Stimulated activated naive CD8-positive, alpha-beta T cell treated with anti-CD3 and anti-CD28 coated beads, Interleukin-15, Interleukin-2, amounts not matched to agents 100 ng/mL and 50 ng/mL, for 24 hours (primary cell): ENCODE measurements around the gene TRPM8.

Experiments used
- H3K27ac Mint-ChIP-seq: one replicate; pipeline ENCODE4 v1.8.0; 2021; ENCODE audit warnings: mild to moderate bottlenecking, mixed read lengths
- H3K27me3 Mint-ChIP-seq: one replicate; pipeline ENCODE4 v1.8.0; 2021; ENCODE audit warnings: mixed read lengths
- H3K36me3 Mint-ChIP-seq: one replicate; pipeline ENCODE4 v1.8.0; 2021; ENCODE audit warnings: low read depth, mixed read lengths
- H3K4me1 Mint-ChIP-seq: one replicate; pipeline ENCODE4 v1.8.0; 2021; ENCODE audit warnings: low read depth, mixed read lengths
- H3K4me3 Mint-ChIP-seq: one replicate; pipeline ENCODE4 v1.8.0; 2021; ENCODE audit warnings: mild to moderate bottlenecking, mixed read lengths
- H3K9me3 Mint-ChIP-seq: one replicate; pipeline ENCODE4 v1.8.0; 2021; ENCODE audit warnings: mixed read lengths

Gene TRPM8

GRCh38 chr2:233976690-233977294 lies 59.6 kb downstream of the TRPM8 start:
- Mint-ChIP-seq H3K27me3 (no peaks in the 10 kb centered on the region), H3K36me3 (no peaks in the 10 kb centered on the region), H3K27ac (no peak overlapping the region), H3K4me3 (no peak overlapping the region), H3K4me1 (peaks cover 27% of the 10 kb centered on the region), H3K9me3 (no peaks in the 10 kb centered on the region)

GRCh38 chr2:233977296-233977837 lies 60.2 kb downstream of the TRPM8 start:
- no peak overlapping the region for H3K27ac Mint-ChIP-seq
- peaks cover 27% of the 10 kb centered on the region for H3K4me1 Mint-ChIP-seq
- H3K9me3 Mint-ChIP-seq, result no peaks in the 10 kb centered on the region
- H3K36me3 Mint-ChIP-seq, result no peaks in the 10 kb centered on the region
- H3K4me3 Mint-ChIP-seq, result no peak overlapping the region
- H3K27me3 Mint-ChIP-seq, result no peaks in the 10 kb centered on the region

GRCh38 chr2:233979748-233980147 lies 62.6 kb downstream of the TRPM8 start:
- Mint-ChIP-seq H3K4me3 (no peak overlapping the region), H3K27me3 (no peaks in the 10 kb centered on the region), H3K4me1 (peaks cover 23% of the 10 kb centered on the region), H3K9me3 (no peaks in the 10 kb centered on the region), H3K27ac (no peak overlapping the region), H3K36me3 (no peaks in the 10 kb centered on the region)

- Mint-ChIP-seq H3K27ac (no peak overlapping the region), H3K27me3 (no peaks in the 10 kb centered on the region)
Measured at GRCh38 chr2:233980955-233981561, 63.9 kb downstream of the TRPM8 start.

GRCh38 chr2:233981574-233982420 lies 64.6 kb downstream of the TRPM8 start:
- Mint-ChIP-seq H3K36me3 (no peaks in the 10 kb centered on the region), H3K27me3 (no peaks in the 10 kb centered on the region), H3K4me1 (peaks cover 19% of the 10 kb centered on the region), H3K27ac (no peak overlapping the region), H3K9me3 (no peaks in the 10 kb centered on the region), H3K4me3 (no peak overlapping the region)

More at GRCh38 chr2:233980955-233981561, 63.9 kb downstream of the TRPM8 start:
- H3K9me3 Mint-ChIP-seq, result no peaks in the 10 kb centered on the region
- no peak overlapping the region for H3K4me3 Mint-ChIP-seq
- no peaks in the 10 kb centered on the region for H3K36me3 Mint-ChIP-seq
- peaks cover 22% of the 10 kb centered on the region for H3K4me1 Mint-ChIP-seq

- H3K4me1 Mint-ChIP-seq, result peaks cover 16% of the 10 kb centered on the region
- no peak overlapping the region for H3K4me3 Mint-ChIP-seq
- no peaks in the 10 kb centered on the region for H3K9me3 Mint-ChIP-seq
- H3K27ac Mint-ChIP-seq, result no peak overlapping the region
- H3K36me3 Mint-ChIP-seq, result no peaks in the 10 kb centered on the region
- H3K27me3 Mint-ChIP-seq, result no peaks in the 10 kb centered on the region
Measured at GRCh38 chr2:233982421-233983121, 65.4 kb downstream of the TRPM8 start.

GRCh38 chr2:233983445-233983844 lies 66.3 kb downstream of the TRPM8 start:
- Mint-ChIP-seq H3K27ac (no peak overlapping the region), H3K36me3 (peaks cover 5% of the 10 kb centered on the region), H3K9me3 (peaks cover 7% of the 10 kb centered on the region), H3K4me1 (peaks cover 16% of the 10 kb centered on the region), H3K27me3 (no peaks in the 10 kb centered on the region), H3K4me3 (no peak overlapping the region)

GRCh38 chr2:233988581-233988980 lies 71.4 kb downstream of the TRPM8 start:
- Mint-ChIP-seq H3K36me3 (peaks cover 5% of the 10 kb centered on the region), H3K4me3 (no peak overlapping the region), H3K27ac (no peak overlapping the region), H3K27me3 (peaks cover 6% of the 10 kb centered on the region), H3K4me1 (peaks cover 45% of the 10 kb centered on the region), H3K9me3 (peaks cover 7% of the 10 kb centered on the region)

- H3K27ac Mint-ChIP-seq, result no peak overlapping the region
- H3K27me3 Mint-ChIP-seq, result peaks cover 6% of the 10 kb centered on the region
- no peak overlapping the region for H3K4me3 Mint-ChIP-seq
- H3K4me1 Mint-ChIP-seq, result peaks cover 45% of the 10 kb centered on the region
- H3K9me3 Mint-ChIP-seq, result peaks cover 7% of the 10 kb centered on the region
- peaks cover 5% of the 10 kb centered on the region for H3K36me3 Mint-ChIP-seq
Measured at GRCh38 chr2:233989221-233989858, 72.2 kb downstream of the TRPM8 start.

- peaks cover 6% of the 10 kb centered on the region for H3K27me3 Mint-ChIP-seq
- H3K27ac Mint-ChIP-seq, result peak overlapping the region; percentile 70
- H3K36me3 Mint-ChIP-seq, result peaks cover 5% of the 10 kb centered on the region
- peaks cover 7% of the 10 kb centered on the region for H3K9me3 Mint-ChIP-seq
- H3K4me3 Mint-ChIP-seq, result peak overlapping the region; percentile 39
- peaks cover 48% of the 10 kb centered on the region for H3K4me1 Mint-ChIP-seq
Measured at GRCh38 chr2:233990261-233990798, 73.2 kb downstream of the TRPM8 start.

GRCh38 chr2:233991196-233991595 lies 74.0 kb downstream of the TRPM8 start:
- Mint-ChIP-seq H3K9me3 (peaks cover 7% of the 10 kb centered on the region), H3K4me3 (no peak overlapping the region), H3K36me3 (peaks cover 5% of the 10 kb centered on the region), H3K27ac (peak overlapping the region; percentile 14), H3K27me3 (peaks cover 6% of the 10 kb centered on the region), H3K4me1 (peaks cover 57% of the 10 kb centered on the region)

GRCh38 chr2:233992513-233993217 lies 75.5 kb downstream of the TRPM8 start:
- Mint-ChIP-seq H3K9me3 (peaks cover 6% of the 10 kb centered on the region), H3K27ac (no peak overlapping the region), H3K27me3 (peaks cover 6% of the 10 kb centered on the region), H3K4me1 (peaks cover 60% of the 10 kb centered on the region), H3K4me3 (no peak overlapping the region), H3K36me3 (peaks cover 5% of the 10 kb centered on the region)

GRCh38 chr2:233993461-233993860 lies 76.3 kb downstream of the TRPM8 start:
- Mint-ChIP-seq H3K27ac (no peak overlapping the region), H3K9me3 (no peaks in the 10 kb centered on the region), H3K4me1 (peaks cover 54% of the 10 kb centered on the region), H3K4me3 (no peak overlapping the region), H3K36me3 (no peaks in the 10 kb centered on the region), H3K27me3 (peaks cover 6% of the 10 kb centered on the region)
